Panc1 (cell line): ENCODE measurements around the gene SYTL4. TPM values are rescaled to one million over a fixed set of nuclear protein-coding genes. Genes with fewer than 3 reads are reported as not detected.
"Not testable (repeated sequence)": the region's sequence is repeated elsewhere in the genome, so short reads cannot be mapped to it uniquely, and the experiment has no call there.

ENCODE experiments used
- ATAC-seq: fragments of 200-7000 bp; cut with Tn5 transposase; 2 replicates; pipeline ENCODE4 v1.9.1; 2020; ENCODE audit warnings: mild to moderate bottlenecking, moderate library complexity
- Bru-seq: library from RNA; stranded (reverse); fragments of 400-500 nt; gene quantifications from one replicate; lab custom pipeline; 2021; lab: Mats Ljungman, UMichigan
- BruChase-seq, 2 experiments: library from RNA; stranded (reverse); fragments of 400-500 nt; gene quantifications; one replicate each; lab custom pipeline; 2021; lab: Mats Ljungman, UMichigan
- BruUV-seq: library from RNA; stranded (reverse); fragments of 400-500 nt; replicated peaks from 2 replicates; lab custom pipeline; 2021; lab: Mats Ljungman, UMichigan
- CTCF ChIA-PET: fragments of 300-600 bp; sonication (Branson Sonifier 250); formaldehyde crosslinking; loops from one replicate; lab custom pipeline; 2022; ENCODE audit warnings: antibody characterized with exemption; lab: Charles Lee
- POLR2A ChIA-PET: fragments of 300-600 bp; sonication (Branson Sonifier 250); formaldehyde crosslinking; loops from one replicate; lab custom pipeline; 2022; ENCODE audit warnings: antibody characterized with exemption; lab: Charles Lee
- DNase-seq: peaks from one replicate; pipeline ENCODE4 v3.0.0-alpha.2; 2010; ENCODE audit warnings: low read depth, low spot score
- H3K27ac ChIP-seq: 2 replicates; pipeline ENCODE4 v1.5.1; 2011; ENCODE audit warnings: mild to moderate bottlenecking, low read length, inconsistent platforms
- H3K27me3 ChIP-seq: fragments of 200-500 bp; sonication (Bioruptor generic); 2 replicates; pipeline ENCODE4 v1.6.0; 2014; ENCODE audit warnings: low read length, inconsistent platforms; ENCODE audit not compliant: control insufficient read depth, insufficient read depth
- H3K36me3 ChIP-seq: fragments of 200-500 bp; sonication (Bioruptor generic); 2 replicates; pipeline ENCODE4 v1.5.1; 2014; ENCODE audit warnings: inconsistent platforms, mild to moderate bottlenecking, low read length, moderate library complexity; ENCODE audit not compliant: control insufficient read depth, insufficient read depth
- H3K4me1 ChIP-seq: 2 replicates; pipeline ENCODE4 v1.5.1; 2011; ENCODE audit warnings: inconsistent platforms, mild to moderate bottlenecking, low read length, moderate library complexity; ENCODE audit not compliant: control insufficient read depth, insufficient read depth
- H3K4me3 ChIP-seq, 2 experiments: 2 replicates each; pipeline ENCODE4 v1.5.1; 2011 to 2012; ENCODE audit warnings: low read depth in 2 of 2, low read length in 2 of 2, mild to moderate bottlenecking in 2 of 2, inconsistent platforms in 1 of 2, moderate library complexity in 1 of 2
- H3K9me3 ChIP-seq: fragments of 200-500 bp; sonication (Bioruptor generic); 2 replicates; pipeline ENCODE4 v1.5.1; 2014; ENCODE audit warnings: low read depth, mild to moderate bottlenecking, inconsistent platforms, low read length, moderate library complexity; ENCODE audit not compliant: control insufficient read depth, insufficient read depth
- CTCF ChIP-seq: fragments of 450-650 bp; IDR thresholded peaks from 2 replicates; pipeline ENCODE4 v1.5.1; 2017; ENCODE audit warnings: mild to moderate bottlenecking
- POLR2AphosphoS5 ChIP-seq: IDR thresholded peaks from 2 replicates; pipeline ENCODE4 v1.6.1; 2012; ENCODE audit warnings: mild to moderate bottlenecking, low read depth, low read length, moderate library complexity
- SIN3A ChIP-seq: IDR thresholded peaks from 2 replicates; pipeline ENCODE4 v1.6.1; 2012; ENCODE audit warnings: low read depth, mild to moderate bottlenecking, low read length, moderate library complexity, borderline replicate concordance; ENCODE audit not compliant: insufficient read depth
- in situ Hi-C: cut with HindIII; loops from 2 replicates; pipeline ENCODE4 v1.10.0; 2016; ENCODE audit warnings: low sequenced_read_pairs, low pct_unique_long_range_greater_than_20kb
- intact Hi-C: fragments of 100-400 bp; cut with micrococcal nuclease; formaldehyde crosslinking; loops from one replicate; pipeline ENCODE4 v1.10.0; 2022; ENCODE audit not compliant: unreplicated experiment
- long read RNA-seq: library from polyadenylated mRNA; unstranded; transcript quantifications from one replicate; pipeline ENCODE4 v2.0.0, GENCODE V29; 2021; ENCODE audit not compliant: unreplicated experiment
- polyA plus RNA-seq: library from polyadenylated mRNA; unstranded; fragments of >200 nt; gene quantifications from one replicate; pipeline ENCODE4 v1.2.1, GENCODE V29; 2012; ENCODE audit warnings: missing spikeins; ENCODE audit not compliant: insufficient read length
- total RNA-seq: library from RNA; stranded (reverse); gene quantifications from one replicate; pipeline ENCODE4 v1.2.1, GENCODE V29; 2021; ENCODE audit not compliant: unreplicated experiment

The SYTL4 gene
- total RNA-seq (0.15 TPM), Bru-seq, nascent RNA (percentile 16 among the genes with signal in this experiment), BruChase-seq, experiment 1, labeled RNA remaining after a 2-hour chase (percentile 18 among the genes with signal in this experiment), BruChase-seq, experiment 2, labeled RNA remaining after a 6-hour chase (percentile 21 among the genes with signal in this experiment)
- 0.08 TPM for polyA plus RNA-seq
- long read RNA-seq, result 0 reads

GRCh38 chrX:100731441-100732281, at the start of gene SYTL4:
Gene SYTL4, minus strand, starts transcription at chrX:100732121. Its CDS starts 30,084 bp downstream, at chrX:100702037.
- no peak for DNase-seq
- POLR2A ChIA-PET, result no interaction called here
- intact Hi-C loops (no loop called here), in situ Hi-C loops (no loop called here)
- no peaks in the 10 kb centered on the region for H3K36me3 ChIP-seq
- peaks cover 21% of the 10 kb centered on the region for H3K27me3 ChIP-seq
- peak within 1 kb of the TSS; percentile 44 to 56 for H3K4me3 ChIP-seq
- TF ChIP-seq POLR2AphosphoS5, result no peak
- no peaks in the 10 kb centered on the region for H3K9me3 ChIP-seq
- CTCF ChIA-PET, result no interaction called here
- BruUV-seq, result no TSS peak
- peak; percentile 74 for ATAC-seq
- H3K27ac ChIP-seq, result no peak within 1 kb of the TSS
- H3K4me1 ChIP-seq, result no peaks in the 10 kb centered on the region

GRCh38 chrX:100769439-100769838, 37.5 kb upstream of the SYTL4 start:
- in situ Hi-C loops, intact Hi-C loops, POLR2A ChIA-PET, H3K4me1 ChIP-seq, H3K27me3 ChIP-seq, BruUV-seq, H3K9me3 ChIP-seq, H3K27ac ChIP-seq, DNase-seq, H3K36me3 ChIP-seq, H3K4me3 ChIP-seq, ATAC-seq: not testable (repeated sequence)
- CTCF ChIA-PET, result interaction anchor here (1.2 to 1.5 kb wide), 3 partner anchors 82 to 98 kb away, joined by 8 to 43 read pairs (median 14); no protein-coding TSS in a partner anchor

GRCh38 chrX:100768679-100769338, 36.9 kb upstream of the SYTL4 start:
- in situ Hi-C loops (no loop called here), intact Hi-C loops (loop anchor here (1.0 kb wide), 2 partner anchors 84 to 257 kb away; no protein-coding TSS in a partner anchor)
- TF ChIP-seq CTCF (peak; percentile 99), POLR2AphosphoS5 (no peak), SIN3A (no peak)
- H3K4me3 ChIP-seq, result no peak overlapping the region
- H3K9me3 ChIP-seq, result no peaks in the 10 kb centered on the region
- H3K4me1 ChIP-seq, result no peaks in the 10 kb centered on the region
- H3K27me3 ChIP-seq, result no peaks in the 10 kb centered on the region
- peak; percentile 60 for ATAC-seq
- no peaks in the 10 kb centered on the region for H3K36me3 ChIP-seq
- BruUV-seq, result no TSS peak
- ChIA-PET POLR2A (no interaction called here), CTCF (interaction anchor here (0.6 to 1.5 kb wide), 11 partner anchors 8 to 358 kb away, joined by 3 to 43 read pairs (median 5); partner anchors contain the start of gene SRPX2)
- no peak overlapping the region for H3K27ac ChIP-seq
- peak; percentile 69 for DNase-seq
